Adipose tissue (tissue), 3 donors: ENCODE results near the gene FAF1. TPM values are rescaled to one million over a fixed set of nuclear protein-coding genes. Genes with fewer than 3 reads are reported as not detected.

ENCODE experiments used
- H3K27ac ChIP-seq: one replicate; pipeline ENCODE4 v1.5.1; 2013; ENCODE audit warnings: low read depth, low read length
- WGBS, 3 donors: extraction: QIAGEN DNeasy Blood & Tissue Kit; methylation state at CpG; one replicate each; pipeline ENCODE4 v1.1.7; 2013; 5-methylcytosine and 5-hydroxymethylcytosine counted together
- polyA plus RNA-seq, 3 donors: library from polyadenylated mRNA; stranded (reverse); fragments of 200-250 nt; gene quantifications; one replicate each; pipeline ENCODE4 v1.2.3, GENCODE V29; 2013
- donor health status: healthy with polysubstance abuse.
- donor health status: Bipolar disorder and iron deficiency.
- donor health status: healthy.

The FAF1 gene
- polyA plus RNA-seq, 3 donors = 26.5 to 32.8 (median 28.2) TPM

DNA sequence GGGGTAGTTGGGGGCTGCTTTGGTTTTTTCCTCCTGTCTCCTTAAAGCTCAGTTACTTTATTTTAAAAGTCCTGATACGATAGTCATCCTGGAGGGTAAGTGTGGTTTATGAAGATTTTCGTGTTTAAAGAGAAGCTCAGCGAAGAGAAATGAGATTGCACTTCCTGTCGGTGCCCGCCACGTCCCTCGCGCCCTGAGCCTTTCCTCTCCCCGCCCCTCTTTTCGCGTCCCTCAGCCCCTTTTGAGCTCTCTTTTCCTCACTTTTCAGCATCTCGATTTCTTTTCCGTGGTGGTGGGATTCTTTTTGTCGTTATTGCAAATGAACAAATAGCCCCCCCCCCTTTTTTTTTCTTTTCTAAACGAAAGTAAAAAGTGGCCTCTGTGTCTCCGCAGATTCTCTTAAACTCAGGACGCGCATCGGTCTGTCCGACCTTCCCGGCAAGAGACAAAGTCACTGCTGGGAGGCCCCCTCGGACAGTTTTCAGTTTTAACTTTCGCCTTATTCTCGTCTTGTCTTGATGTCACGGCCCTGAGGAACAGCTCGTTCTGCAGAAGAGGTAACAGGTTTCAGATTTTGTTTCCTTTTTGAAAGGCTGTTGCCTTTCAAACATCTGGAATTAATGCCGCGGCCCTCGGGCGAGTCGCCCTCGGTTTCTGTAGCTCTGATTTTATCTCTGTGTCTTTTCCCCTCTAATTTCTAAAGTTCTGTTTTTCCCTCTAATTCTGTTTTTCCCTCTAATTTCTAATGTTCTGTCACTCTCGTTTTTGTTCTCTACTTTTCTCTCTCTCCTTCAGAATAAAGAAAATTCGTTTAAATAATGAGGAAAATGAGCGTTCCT is 535.8 kb downstream of the FAF1 start:
- WGBS, 3 donors = 5 to 7% (median 6%) methylated on average over 35 of the region's 35 CpGs

DNA sequence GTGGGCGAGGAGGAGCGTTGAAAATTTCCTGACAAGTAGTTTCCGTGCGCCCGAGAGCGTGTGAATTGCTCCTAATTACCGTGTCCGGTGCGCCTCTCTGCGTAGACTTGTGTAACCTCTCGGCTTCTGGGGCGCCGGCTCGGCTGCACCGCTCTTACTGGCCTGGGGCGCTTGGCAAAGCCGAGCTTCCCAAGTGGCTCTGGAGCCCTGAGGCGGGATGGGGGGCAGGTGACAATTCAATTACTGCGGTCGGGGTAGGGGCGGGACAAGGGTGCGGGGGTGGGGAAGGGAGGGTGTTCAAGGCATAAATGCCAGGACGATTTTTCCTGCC is 536.4 kb downstream of the FAF1 start:
- no peak overlapping the region for H3K27ac ChIP-seq
- 4 to 5% (median 5%) methylated on average over 23 of the region's 23 CpGs for WGBS, 3 donors

More for the DNA sequence above, 535.8 kb downstream of the FAF1 start:
- H3K27ac ChIP-seq = no peak overlapping the region

DNA sequence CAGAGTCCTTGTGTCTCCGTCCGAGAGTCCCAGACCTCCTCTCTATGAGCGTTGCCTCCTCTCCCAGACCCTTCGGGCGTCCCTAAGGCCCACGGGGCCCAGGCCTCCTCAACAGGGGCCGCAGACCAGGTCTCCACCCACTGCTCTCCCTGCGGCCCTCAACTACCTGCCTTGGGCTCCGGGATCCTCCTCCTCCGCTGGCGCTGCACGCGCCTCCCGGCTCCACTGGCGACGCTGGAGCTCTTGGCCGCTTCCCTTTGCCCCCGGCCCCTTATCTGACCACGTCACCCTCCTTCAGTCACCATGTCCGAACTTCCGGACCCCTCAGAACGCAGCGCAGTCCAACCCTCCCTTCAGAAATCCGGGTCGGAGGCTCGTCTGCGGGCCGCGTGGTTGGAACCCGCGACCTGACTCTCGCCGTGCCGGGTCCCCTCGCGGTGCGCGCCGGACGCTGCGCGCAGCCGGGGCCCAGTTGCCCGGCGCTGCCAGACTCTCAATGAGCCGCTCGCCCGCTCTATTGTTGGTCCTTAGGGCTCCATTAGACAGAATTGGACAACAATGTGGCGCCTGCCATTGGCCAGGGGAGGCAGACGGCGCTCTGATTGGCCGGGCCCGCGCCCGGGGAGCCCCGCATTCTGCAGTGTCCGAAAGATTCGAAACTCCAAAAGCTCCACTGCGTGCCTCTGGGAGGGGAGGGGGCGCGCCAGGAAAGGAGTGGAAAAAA is 537.0 kb downstream of the FAF1 start, which contains the start of gene DMRTA2:
TSS of gene DMRTA2 (minus strand) at position 498 of the 724 bp plus-strand sequence. CDS start 1,907 bp downstream, outside the sequence.
- H3K27ac ChIP-seq = no peak within 1 kb of the TSS
- WGBS, 3 donors = 3 to 4% (median 4%) methylated on average over 60 to 61 of the region's 61 CpGs

DNA sequence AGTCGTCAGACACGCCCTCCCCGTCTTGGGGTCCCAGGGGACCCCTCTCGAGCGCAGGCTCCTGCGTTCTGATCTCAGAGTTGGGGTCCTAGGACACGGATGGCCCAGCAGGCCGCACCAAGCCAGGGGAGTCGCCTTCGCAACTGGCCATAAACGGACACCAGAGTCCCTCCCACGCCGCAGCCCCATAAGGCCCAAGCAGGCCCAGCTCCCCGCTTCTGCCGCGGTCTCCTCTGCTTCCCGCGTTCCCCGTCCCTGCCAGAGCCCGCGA is 537.5 kb downstream of the FAF1 start:
- WGBS, 3 donors = 6 to 8% (median 7%) methylated on average over 21 of the region's 21 CpGs
- no peak overlapping the region for H3K27ac ChIP-seq

DNA sequence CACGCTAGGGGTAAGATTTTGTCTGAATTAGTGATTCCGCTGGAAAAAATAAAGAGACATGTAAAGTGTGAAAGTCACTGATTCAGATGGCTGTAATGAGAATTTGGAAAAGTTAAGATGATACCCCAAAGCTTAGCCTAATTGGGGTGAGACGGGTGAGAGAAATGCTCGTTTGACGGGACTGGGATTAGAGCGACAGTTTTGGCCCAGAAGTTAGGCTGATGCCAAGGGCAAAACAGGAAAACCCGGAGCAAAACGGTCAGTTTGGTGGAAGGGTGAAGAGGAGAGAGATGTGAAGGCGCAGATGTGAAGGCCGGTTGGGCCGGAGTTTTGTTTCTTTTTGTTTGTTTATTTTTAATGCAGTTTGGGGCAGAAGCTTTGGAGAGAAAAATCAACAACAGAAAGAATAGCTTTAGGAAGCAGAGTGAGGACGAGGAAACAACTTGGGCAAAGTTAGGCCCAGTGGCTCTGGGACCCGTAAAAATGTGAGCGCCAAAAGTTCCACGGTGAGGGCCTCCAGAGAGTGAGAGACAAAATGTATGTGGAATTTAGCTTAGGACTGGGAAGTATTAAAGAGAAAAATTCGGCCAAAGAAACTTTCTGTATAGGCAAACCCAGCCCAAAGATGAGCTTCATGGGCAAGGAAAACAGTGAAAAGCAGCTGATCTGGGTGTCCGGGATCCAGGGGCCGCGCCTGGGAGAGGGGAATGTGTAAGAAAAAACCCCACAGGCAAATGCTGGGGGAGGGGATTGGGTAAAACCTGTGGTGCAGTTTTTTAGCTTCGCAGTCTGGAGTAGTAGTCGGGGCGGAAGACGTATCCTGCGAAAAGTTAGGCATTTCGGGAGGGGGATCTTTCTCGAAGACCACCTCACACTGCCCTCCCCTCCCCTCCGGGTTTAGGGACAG is 538.0 kb downstream of the FAF1 start:
- no peak overlapping the region for H3K27ac ChIP-seq
- 20 to 26% (median 25%) methylated on average over 27 of the region's 27 CpGs for WGBS, 3 donors

DNA sequence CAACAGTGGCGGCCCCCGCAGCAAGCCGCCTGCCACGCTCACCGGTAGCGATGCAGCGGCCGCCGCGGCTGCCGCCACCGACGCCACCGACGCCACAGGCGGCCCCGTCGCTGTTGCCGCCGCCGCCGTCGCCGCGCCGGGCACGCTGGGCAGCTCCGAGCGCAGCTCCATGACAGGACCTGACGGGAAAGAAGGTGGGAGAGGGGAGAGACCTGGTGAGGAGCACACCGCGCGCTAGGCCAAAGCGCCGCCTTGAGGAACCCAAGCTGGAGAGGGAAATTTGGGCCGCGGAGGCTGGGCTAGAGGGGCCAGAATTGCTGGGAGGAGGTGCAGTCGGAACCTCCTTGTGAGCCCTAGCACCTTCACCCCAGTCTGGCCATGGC is 538.7 kb downstream of the FAF1 start:
- WGBS, 3 donors = 5 to 6% (median 5%) methylated on average over 38 of the region's 38 CpGs

DNA sequence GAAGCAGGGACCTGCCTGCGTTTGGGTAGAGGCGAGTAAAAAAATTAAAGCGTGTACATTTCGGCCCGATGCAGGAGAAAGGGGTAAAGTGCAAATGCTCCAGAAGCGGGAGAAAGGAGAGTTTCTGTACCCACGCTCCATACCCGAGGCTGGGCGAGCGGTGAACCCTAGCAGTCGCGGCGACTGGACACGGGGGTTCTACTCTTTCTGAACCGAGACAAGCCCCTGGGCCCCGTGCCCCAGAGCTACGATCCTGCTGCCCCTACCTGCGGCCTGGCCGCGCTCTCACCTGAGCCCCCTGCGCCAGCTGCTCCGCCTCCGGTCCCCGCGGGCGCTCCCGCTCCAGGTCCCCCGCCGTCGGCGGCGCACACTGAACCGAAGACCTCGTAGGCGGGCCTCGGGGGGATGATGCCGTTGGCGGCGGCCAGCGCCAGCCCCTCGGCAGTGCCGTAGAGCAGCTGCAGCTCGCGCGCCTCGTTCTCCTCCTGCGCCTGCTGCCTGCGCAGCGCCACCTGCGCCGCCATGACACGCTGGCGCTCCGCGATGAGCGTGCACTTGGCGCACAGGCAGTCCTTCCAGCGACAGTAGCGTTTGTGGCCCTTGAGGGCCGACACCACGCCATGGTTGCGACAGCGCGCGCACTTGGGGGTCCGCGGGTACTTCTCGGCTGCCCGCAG is 539.2 kb downstream of the FAF1 start:
- 2 to 5% (median 3%) methylated on average over 68 to 69 of the region's 69 CpGs for WGBS, 3 donors
- H3K27ac ChIP-seq = no peak overlapping the region

More for the DNA sequence above, 538.7 kb downstream of the FAF1 start:
- no peak overlapping the region for H3K27ac ChIP-seq

DNA sequence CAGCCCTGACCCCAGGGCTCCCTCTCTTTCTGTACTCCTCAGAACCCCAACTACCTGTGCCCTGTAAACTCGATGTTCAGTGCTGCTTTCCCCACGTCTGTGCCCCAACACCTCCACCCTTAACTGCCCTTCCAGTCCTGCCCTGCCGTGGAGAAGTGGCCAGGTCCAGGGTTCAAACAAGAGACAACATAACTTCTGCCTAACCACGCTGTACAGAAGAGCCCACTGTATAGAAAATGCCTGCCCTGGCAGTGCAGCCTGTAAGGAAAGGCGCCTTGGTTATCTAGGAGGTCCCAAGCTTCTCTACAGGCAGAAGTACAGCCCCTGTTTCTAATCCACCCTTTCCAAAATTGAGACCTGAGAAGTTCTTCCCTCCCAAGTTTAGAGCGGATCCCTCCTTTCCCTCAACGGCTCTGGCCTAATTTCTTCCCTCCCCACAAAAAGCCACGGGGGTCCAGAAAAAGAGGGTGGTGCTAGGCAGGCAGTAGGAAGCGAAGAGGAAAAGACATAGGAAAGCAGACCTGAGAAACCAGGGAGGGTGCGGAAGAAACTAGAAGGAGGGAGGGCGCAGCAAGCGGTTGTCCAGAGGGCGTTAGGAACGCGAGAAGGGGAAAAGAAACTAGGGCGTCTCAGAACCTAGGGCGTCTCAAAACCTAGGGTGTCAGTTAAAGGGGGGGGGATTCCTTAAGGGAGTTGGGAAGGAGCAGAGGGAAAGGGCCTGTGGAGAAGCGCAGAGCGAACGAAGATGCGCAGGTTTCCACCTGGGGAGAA is 540.0 kb downstream of the FAF1 start:
- WGBS, 3 donors = 8 to 28% (median 10%) methylated on average over 21 of the region's 21 CpGs

DNA sequence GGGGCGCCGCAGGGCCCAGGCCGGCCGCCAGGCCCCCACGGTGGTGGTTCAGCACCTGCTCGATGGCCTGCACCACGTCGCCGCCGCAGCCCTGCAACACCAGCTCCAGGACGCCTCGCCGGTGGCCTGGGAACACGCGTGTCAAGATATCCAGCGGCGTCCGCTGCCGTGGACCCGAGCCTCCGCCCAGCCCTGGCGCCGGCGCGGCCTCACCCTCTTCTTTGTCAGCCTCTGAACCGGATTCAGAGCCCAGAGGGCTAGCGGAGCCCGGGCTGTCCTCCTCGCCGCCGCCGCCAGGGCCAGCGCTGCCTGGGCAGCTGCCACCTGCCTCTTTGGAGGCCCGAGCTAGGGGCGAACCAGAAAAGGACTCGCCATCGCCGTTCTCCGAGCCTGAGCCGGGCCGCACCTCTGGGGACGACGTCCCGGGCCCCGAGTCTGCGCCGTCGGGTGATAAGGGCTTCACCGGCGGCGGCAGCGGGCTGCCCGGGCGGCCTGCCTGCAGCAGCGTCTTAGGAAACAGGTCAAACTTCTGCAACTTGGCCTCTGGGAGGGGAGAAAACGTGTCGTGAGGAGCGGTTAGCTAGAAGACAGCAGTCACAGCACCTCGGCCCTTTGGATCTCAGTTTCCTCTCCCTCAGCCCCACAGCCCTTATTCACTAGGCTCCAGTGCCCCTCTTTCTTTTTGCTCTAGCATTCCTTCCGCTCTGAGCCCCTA is 540.7 kb downstream of the FAF1 start:
- 2 to 3% (median 2%) methylated on average over 54 to 60 of the region's 60 CpGs for WGBS, 3 donors
- H3K27ac ChIP-seq = no peak overlapping the region

More for the DNA sequence above, 540.0 kb downstream of the FAF1 start:
- H3K27ac ChIP-seq = no peak overlapping the region

DNA sequence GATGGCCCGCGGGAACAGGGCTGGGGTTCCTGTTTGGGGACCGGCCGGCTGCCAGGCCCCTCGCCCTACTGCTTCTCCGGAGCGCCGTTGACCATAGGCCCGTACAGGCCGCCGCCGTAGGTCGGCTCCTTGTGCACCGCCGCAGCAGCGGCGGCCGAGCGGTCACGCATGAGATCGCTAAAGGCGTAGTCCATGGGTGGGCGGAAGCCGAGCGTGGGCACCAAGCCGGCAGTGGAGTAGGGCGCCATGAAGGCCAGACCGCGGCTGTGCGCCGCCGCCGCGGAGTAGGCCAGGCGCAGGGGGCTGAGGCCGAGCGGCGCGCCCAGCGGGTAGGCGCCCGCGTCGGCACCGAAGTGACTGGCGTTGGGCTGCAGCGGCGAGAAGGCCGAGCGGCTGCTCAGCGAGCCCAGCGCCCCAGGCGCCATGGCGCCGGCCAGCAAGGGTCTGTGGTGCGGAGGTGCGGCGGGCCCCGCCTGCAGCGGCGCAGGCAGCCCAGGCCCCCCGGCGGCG is 541.4 kb downstream of the FAF1 start:
- no peak overlapping the region for H3K27ac ChIP-seq
- 0 to 2% (median 2%) methylated on average over 55 to 64 of the region's 64 CpGs for WGBS, 3 donors

DNA sequence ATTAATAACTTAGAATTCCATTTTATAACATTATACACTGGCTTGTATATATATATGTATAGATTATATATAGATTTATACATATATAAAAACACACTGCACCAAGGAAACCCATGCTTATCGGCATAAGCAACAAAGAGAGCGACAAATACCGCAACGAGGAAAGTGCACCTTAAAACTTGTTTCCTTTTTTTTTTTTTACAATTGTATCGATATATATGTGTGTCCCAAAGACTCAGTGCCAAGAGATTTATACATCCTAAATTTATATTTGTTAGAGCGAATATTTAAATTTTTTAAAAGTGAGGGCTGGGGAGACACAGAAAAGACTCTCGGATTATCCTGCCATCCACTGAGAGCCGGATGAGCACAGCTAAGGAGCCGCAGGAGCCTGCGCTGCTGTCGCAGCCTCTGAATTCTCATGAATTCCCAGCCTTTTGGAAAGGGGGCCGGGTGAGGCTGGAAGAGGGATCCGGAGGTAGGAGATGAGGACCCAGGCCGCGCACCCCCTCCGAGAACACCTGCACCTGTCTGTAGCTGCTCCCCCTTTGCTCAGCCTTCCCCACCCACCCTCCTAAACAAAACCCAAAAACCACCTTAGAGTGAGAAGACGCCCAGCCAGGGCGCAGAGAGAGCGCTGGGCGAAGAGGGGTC is 542.0 kb downstream of the FAF1 start:
- H3K27ac ChIP-seq = no peak overlapping the region
- 9 to 24% (median 10%) methylated on average over 19 to 20 of the region's 20 CpGs for WGBS, 3 donors

DNA sequence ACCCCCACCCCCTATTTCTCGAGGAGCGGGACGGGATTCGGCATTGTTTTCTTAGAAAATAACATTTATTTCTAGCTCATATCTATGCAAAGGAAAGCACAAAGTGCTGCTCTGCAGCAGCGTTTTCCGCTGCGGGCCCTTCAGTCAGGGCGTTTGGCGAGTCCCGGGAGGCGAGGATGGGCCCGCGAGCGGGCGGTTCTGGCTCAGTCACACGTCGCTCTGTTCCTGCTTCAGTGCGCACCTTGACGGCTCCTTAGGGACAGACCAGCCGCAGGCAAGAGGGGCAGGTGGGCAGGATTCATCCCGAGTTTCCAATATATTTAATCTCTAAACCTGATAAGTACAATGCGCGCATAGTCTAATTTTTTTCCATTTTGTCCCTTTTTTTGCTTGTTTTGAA is 542.6 kb downstream of the FAF1 start:
- H3K27ac ChIP-seq = no peak overlapping the region
- 10 to 13% (median 12%) methylated on average over 23 of the region's 23 CpGs for WGBS, 3 donors

DNA sequence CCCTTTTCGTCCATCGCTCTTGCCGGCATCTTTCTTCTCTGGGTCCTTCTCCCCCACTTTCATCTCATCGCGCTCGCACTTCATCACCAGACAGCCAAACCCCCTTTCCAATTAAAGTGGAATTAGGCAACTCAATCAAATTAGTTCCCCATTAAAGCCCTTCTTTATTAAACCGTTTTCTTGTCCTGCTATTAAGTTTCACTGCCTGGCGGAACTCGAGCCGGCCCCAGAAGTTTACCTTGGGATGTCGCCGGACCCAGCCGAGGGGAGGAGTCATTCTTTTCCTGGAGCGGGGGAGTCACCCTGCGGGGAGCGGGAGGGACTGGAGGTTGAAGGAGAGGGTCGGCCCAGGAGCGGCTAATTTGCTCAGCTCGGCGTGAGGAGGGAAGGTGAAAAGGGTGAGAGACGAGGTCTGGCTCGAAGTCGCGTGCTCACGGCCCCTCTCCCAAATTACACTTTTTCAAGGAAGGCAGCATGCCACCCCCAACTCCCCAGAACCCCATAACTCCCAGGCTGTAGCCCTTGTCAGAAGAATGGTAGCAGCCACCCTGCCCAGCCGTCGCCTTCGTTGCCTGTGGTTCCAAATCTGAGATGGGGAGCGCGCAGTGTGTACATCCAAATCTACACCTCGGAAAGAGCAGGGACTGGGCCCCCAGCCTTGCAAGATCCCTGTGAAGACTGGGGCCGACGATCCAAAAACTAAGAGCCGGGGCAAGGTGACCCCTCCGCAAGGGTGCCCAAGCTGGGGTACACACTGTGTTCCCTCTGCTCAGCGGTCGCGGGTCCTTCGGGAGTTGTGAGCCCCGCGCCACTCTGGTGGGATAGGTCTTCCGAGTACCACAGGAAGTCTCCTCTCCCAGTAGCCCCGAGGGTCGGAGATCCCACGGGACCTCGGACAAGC is 543.3 kb downstream of the FAF1 start:
- no peak overlapping the region for H3K27ac ChIP-seq
- WGBS, 3 donors = 4 to 7% (median 5%) methylated on average over 46 of the region's 46 CpGs

DNA sequence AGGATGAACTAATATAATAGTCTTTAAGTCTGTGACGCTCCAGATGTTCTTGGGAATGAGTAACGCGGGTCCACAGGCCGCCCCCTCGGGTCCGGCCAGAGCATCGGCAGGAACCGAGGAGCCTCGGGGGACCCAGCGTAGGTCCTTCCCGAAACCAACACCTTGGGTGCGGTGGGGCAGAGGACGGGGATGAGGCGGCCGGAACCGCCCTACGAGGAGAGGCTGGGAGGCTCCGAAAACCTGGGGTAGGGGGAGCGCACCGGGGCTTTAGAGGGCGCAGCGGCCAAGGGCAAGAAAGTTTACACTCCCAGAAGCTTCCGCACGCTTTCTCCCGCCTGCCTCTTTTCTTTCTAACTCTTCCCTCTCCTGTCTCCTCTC is 543.9 kb downstream of the FAF1 start:
- 2% methylated on average over 25 of the region's 25 CpGs for WGBS, 3 donors
- H3K27ac ChIP-seq = no peak overlapping the region

DNA sequence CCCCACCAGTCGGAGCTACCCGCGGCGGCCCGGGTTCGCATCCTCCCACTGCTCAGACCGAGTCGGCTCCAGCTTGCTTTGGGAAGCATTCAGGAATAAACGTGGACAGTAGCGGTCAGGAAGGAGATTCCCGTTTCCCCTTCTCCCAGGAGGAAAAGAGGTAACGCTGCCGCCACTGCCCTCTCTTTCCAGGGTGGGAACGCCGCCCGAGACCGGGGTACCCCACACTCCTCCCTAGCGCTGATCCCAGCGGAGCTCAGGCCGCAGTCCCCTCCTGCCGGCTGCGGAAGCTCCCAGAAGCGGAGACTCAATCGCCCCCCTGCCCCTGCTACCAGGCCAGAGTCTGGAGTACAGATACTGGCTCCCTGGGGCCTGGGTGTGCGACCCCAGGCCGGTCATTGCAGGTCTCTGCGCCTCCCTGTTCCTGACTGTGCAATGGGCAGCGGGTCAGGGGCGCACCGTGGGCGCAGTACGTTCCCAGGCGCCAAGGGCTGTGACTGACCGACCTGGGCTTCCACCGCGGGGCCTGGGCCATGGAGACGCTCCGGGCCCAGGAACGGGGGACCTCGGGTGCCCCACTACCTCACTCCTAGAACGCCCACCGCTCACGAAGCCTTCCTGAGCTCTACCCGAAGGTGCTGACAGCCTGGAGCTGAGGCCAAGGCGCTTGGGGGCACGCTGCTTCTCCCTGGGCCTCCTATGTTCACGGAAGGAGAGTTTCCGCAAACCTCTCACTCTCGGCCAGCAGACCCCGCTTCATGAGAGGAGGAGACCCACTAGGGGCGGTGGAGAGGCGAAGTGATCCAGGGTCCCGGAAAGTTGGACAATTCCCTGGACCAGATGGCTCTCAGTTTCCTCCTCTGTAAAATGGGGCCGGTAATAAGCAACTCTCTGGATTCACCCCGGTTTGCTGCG is 544.6 kb downstream of the FAF1 start:
- 3 to 6% (median 4%) methylated on average over 52 to 56 of the region's 56 CpGs for WGBS, 3 donors
- no peak overlapping the region for H3K27ac ChIP-seq
